ENCODE data around the gene ATP2A2. TPM values are rescaled to one million over a fixed set of nuclear protein-coding genes. Genes with fewer than 3 reads are reported as not detected.

Gene ATP2A2
- total and polyA plus RNA-seq, 2 of the 8 experiments (the other 6 are each of a cell fraction or from before 2014, with no cell fraction given), result 86.1 to 271 TPM

GRCh38 chr12:110248096-110248447, 33.0 kb upstream of the ATP2A2 start:
- 93% methylated on average over 4 of the region's 4 CpGs; no CpG with 5 or more reads in 1 of the 2 experiments for WGBS, 2 experiments (ENCODE audit: extremely low coverage in 1 of 2, insufficient coverage in 1 of 2, insufficient read length in 1 of 2, insufficient replicate concordance in 2 of 2, low coverage in 1 of 2, low lambda C conversion rate in 2 of 2, missing lambda C conversion rate in 1 of 2)
- Histone ChIP-seq H3K23ac (ENCODE audit: insufficient read length) (no peak overlapping the region), H3K9me3 (ENCODE audit: insufficient read depth in 2 of 2, low read depth in 1 of 2, low read length in 1 of 2) (no peaks in the 10 kb centered on the region), H2BK120ac (replicated peaks; ENCODE audit: low read depth, low read length) (no peak overlapping the region), H3K79me2 (ENCODE audit: control insufficient read depth in 1 of 2, insufficient read depth in 2 of 2, low read length in 2 of 2) (no peaks in the 10 kb centered on the region), H4K5ac (ENCODE audit: insufficient read length, low read depth, low read length) (no peak overlapping the region), H3K79me1 (ENCODE audit: low read depth, low read length) (no peaks in the 10 kb centered on the region), H4K91ac (replicated peaks; ENCODE audit: insufficient read length, low read length) (no peak overlapping the region), H3K14ac (ENCODE audit: insufficient read length) (no peak overlapping the region), H2BK5ac (ENCODE audit: low read depth, low read length) (no peak overlapping the region), H3K27ac (ENCODE audit: low read depth, low read length) (no peak overlapping the region), H3K9ac (replicated peaks in 1 of 4; ENCODE audit: extremely low read depth in 1 of 4, low read depth in 3 of 4, low read length in 3 of 4) (no peak overlapping the region), H2AFZ (ENCODE audit: low read length) (no peak overlapping the region), H4K20me1 (replicated peaks in 1 of 2; ENCODE audit: control insufficient read depth in 1 of 2, insufficient read depth in 2 of 2, low read length in 2 of 2) (no peaks in the 10 kb centered on the region), H3K36me3 (ENCODE audit: control insufficient read depth in 2 of 4, insufficient read depth in 4 of 4, low read length in 3 of 4) (no peaks in the 10 kb centered on the region), H2BK12ac (ENCODE audit: low read depth, low read length) (no peak overlapping the region), H2BK20ac (ENCODE audit: low read length) (no peak overlapping the region), H3K18ac (ENCODE audit: extremely low read depth, low read length) (no peak overlapping the region), H2AK5ac (ENCODE audit: low read depth, low read length) (no peak overlapping the region), H3K4me3 (ENCODE audit: extremely low read depth in 1 of 4, insufficient read depth in 2 of 4, low read depth in 3 of 4, low read length in 4 of 4) (no peak overlapping the region), H3K23me2 (ENCODE audit: low read depth, low read length) (no peaks in the 10 kb centered on the region), H3K4me1 (replicated peaks in 1 of 4; ENCODE audit: control insufficient read depth in 3 of 4, insufficient read depth in 4 of 4, low read length in 3 of 4) (peaks cover 4 to 13% (median 6%) of the 10 kb centered on the region in 4 experiments; a peak in 6 of 7 replicates), H3K4ac (replicated peaks; ENCODE audit: insufficient read length, low read depth, low read length) (no peak overlapping the region), H3K56ac (replicated peaks; ENCODE audit: insufficient read length, low read depth, low read length) (no peak overlapping the region), H3K4me2 (ENCODE audit: insufficient read depth in 1 of 2, low read depth in 2 of 2, low read length in 2 of 2) (no peak overlapping the region), H4K8ac (ENCODE audit: extremely low read depth, insufficient read depth, low read length) (no peak overlapping the region), H3K27me3 (replicated peaks in 1 of 4; ENCODE audit: control insufficient read depth in 3 of 4, extremely low read depth in 1 of 4, insufficient read depth in 3 of 4, low read length in 3 of 4) (no peaks in the 10 kb centered on the region), H2BK15ac (ENCODE audit: low read length) (no peak overlapping the region)
- POLR2A ChIA-PET (ENCODE audit: partially characterized antibody), result interaction anchor here (1.1 to 2.4 kb wide), 4 partner anchors 15 to 34 kb away, joined by 3 to 10 read pairs (median 4); partner anchors contain the start of gene ATP2A2
- TF ChIP-seq CHD2 (IDR thresholded peaks at IDR 0.05; ENCODE audit: low read length), result no peak
- TF ChIP-seq CBX5 (IDR thresholded peaks at IDR 0.05; ENCODE audit: low read depth, low read length), result no peak
- no peak for TF ChIP-seq CBX8 (IDR thresholded peaks at IDR 0.05; ENCODE audit: borderline replicate concordance, low read depth, low read length)
- no peak for TF ChIP-seq RXRA (IDR thresholded peaks at IDR 0.05; ENCODE audit: insufficient read depth, low read depth, low read length)
- no peak for TF ChIP-seq GTF2F1 (IDR thresholded peaks at IDR 0.05; ENCODE audit: borderline replicate concordance, low read depth, low read length)
- FAIRE-seq (no peak), DNase-seq (ENCODE audit: low read depth in 1 of 2, low spot score in 2 of 2) (no peak)
- CTCF ChIA-PET (ENCODE audit: partially characterized antibody), result interaction anchor here (0.7 to 1.4 kb wide), 3 partner anchors 26 to 144 kb away, joined by 3 read pairs; no protein-coding TSS in a partner anchor
